ENCODE results near the gene MAEA.

MAEA gene

GRCh38 chr4:1327526-1328266 is 38.0 kb downstream of the MAEA start:
- DNase-seq: no peak
- no peaks in the 10 kb centered on the region for H3K9me3 ChIP-seq (ENCODE audit: severe bottlenecking)
- no peak overlapping the region for H3K4me3 ChIP-seq (ENCODE audit: low read depth, low read length)
- no peak overlapping the region for H3K27ac ChIP-seq
- H3K27me3 ChIP-seq (ENCODE audit: insufficient read depth, low read depth, severe bottlenecking): no peaks in the 10 kb centered on the region
- no peak for TF ChIP-seq CTCF (IDR thresholded peaks at IDR 0.05; ENCODE audit: low read depth, low read length)
- peaks cover 70% of the 10 kb centered on the region for H3K36me3 ChIP-seq

GRCh38 chr4:1328267-1329155 is 38.8 kb downstream of the MAEA start:
- Histone ChIP-seq H3K27me3 (ENCODE audit: insufficient read depth, low read depth, severe bottlenecking) (no peaks in the 10 kb centered on the region), H3K4me3 (ENCODE audit: low read depth, low read length) (no peak overlapping the region), H3K36me3 (peaks cover 71% of the 10 kb centered on the region), H3K27ac (no peak overlapping the region; the same call in 1 of the 2 replicates), H3K9me3 (ENCODE audit: severe bottlenecking) (no peaks in the 10 kb centered on the region)
- no peak for DNase-seq
- TF ChIP-seq CTCF (IDR thresholded peaks at IDR 0.05; ENCODE audit: low read depth, low read length): no peak

- Histone ChIP-seq H3K4me3 (ENCODE audit: low read depth, low read length) (no peak overlapping the region), H3K9me3 (ENCODE audit: severe bottlenecking) (no peaks in the 10 kb centered on the region), H3K36me3 (peaks cover 76% of the 10 kb centered on the region), H3K27ac (peak overlapping the region; percentile 72), H3K27me3 (ENCODE audit: insufficient read depth, low read depth, severe bottlenecking) (no peaks in the 10 kb centered on the region)
- no peak for TF ChIP-seq CTCF (IDR thresholded peaks at IDR 0.05; ENCODE audit: low read depth, low read length)
- DNase-seq: no peak
Measured at GRCh38 chr4:1329408-1330371, 40.0 kb downstream of the MAEA start.

- peak; percentile 62 for DNase-seq
- H3K27ac ChIP-seq: peak overlapping the region; percentile 72
- TF ChIP-seq CTCF (IDR thresholded peaks at IDR 0.05; ENCODE audit: low read depth, low read length): no peak
- peaks cover 69% of the 10 kb centered on the region for H3K36me3 ChIP-seq
- H3K27me3 ChIP-seq (ENCODE audit: insufficient read depth, low read depth, severe bottlenecking): no peaks in the 10 kb centered on the region
- no peaks in the 10 kb centered on the region for H3K9me3 ChIP-seq (ENCODE audit: severe bottlenecking)
- 0 out of 2 replicates have a peak overlapping the region, but pooled peaks have one; percentile 8 for H3K4me3 ChIP-seq (ENCODE audit: low read depth, low read length)
Measured at GRCh38 chr4:1330761-1331590, 41.3 kb downstream of the MAEA start.

All from WERI-Rb-1 (cell line).